H1 (cell line): ENCODE results near the gene TUBAL3. TPM values are rescaled to one million over a fixed set of nuclear protein-coding genes. Genes with fewer than 3 reads are reported as not detected.

Experiments used
- CTCF ChIA-PET: fragments of 300-600 bp; sonication (Branson Sonifier 250); formaldehyde crosslinking; loops from one replicate; lab custom pipeline; 2021; ENCODE audit not compliant: partially characterized antibody; lab: Charles Lee
- POLR2A ChIA-PET: fragments of 300-600 bp; sonication (Branson Sonifier 250); formaldehyde crosslinking; loops from one replicate; lab custom pipeline; 2021; ENCODE audit warnings: inconsistent platforms; ENCODE audit not compliant: partially characterized antibody; lab: Charles Lee
- DNase-seq, 2 experiments: peaks; one replicate each; pipeline versions ENCODE4 v3.0.0 to v3.0.0-alpha.2; 2010 to 2022; ENCODE audit warnings: low spot score in 2 of 2, low read depth in 1 of 2, mixed read lengths in 1 of 2
- FAIRE-seq: peaks from 2 replicates; lab custom pipeline; 2011; peaks lifted over from hg19 to GRCh38; lab: Jason Lieb, UNC
- H2AFZ ChIP-seq: 2 replicates; pipeline ENCODE4 v1.8.1; 2012; ENCODE audit warnings: low read length, inconsistent platforms
- H2AK5ac ChIP-seq: 2 replicates; pipeline ENCODE4 v1.6.1; 2013; ENCODE audit warnings: low read depth, low read length
- H2BK120ac ChIP-seq: replicated peaks from 2 replicates; pipeline ENCODE3; 2013; ENCODE audit warnings: low read depth, low read length, inconsistent platforms
- H2BK12ac ChIP-seq: 2 replicates; pipeline ENCODE4 v1.6.1; 2013; ENCODE audit warnings: low read depth, low read length
- H2BK15ac ChIP-seq: 2 replicates; pipeline ENCODE4 v1.6.1; 2013; ENCODE audit warnings: low read length
- H2BK20ac ChIP-seq: 2 replicates; pipeline ENCODE4 v1.6.1; 2013; ENCODE audit warnings: low read length
- H2BK5ac ChIP-seq: 2 replicates; pipeline ENCODE4 v1.6.1; 2013; ENCODE audit warnings: low read depth, low read length
- H3K14ac ChIP-seq: 2 replicates; pipeline ENCODE4 v1.6.1; 2013; ENCODE audit warnings: inconsistent platforms; ENCODE audit not compliant: insufficient read length
- H3K18ac ChIP-seq: 2 replicates; pipeline ENCODE4 v1.6.1; 2013; ENCODE audit warnings: low read length; ENCODE audit errors: extremely low read depth
- H3K23ac ChIP-seq: 2 replicates; pipeline ENCODE4 v1.6.1; 2013; ENCODE audit warnings: inconsistent platforms; ENCODE audit not compliant: insufficient read length
- H3K23me2 ChIP-seq: 2 replicates; pipeline ENCODE4 v1.6.1; 2013; ENCODE audit warnings: low read depth, low read length
- H3K27ac ChIP-seq: 2 replicates; pipeline ENCODE4 v1.6.1; 2011; ENCODE audit warnings: low read depth, low read length, inconsistent platforms
- H3K27me3 ChIP-seq, 4 experiments: replicated peaks in 1 of 4; 1 replicate in 1 of 4; 2 replicates in 3 of 4; pipeline versions ENCODE4 v1.6.1 to v1.8.1; 2011 to 2013; ENCODE audit warnings: low read length in 3 of 4, mild to moderate bottlenecking in 3 of 4, inconsistent platforms in 2 of 4, mixed read lengths in 2 of 4, moderate library complexity in 1 of 4; ENCODE audit not compliant: control insufficient read depth in 3 of 4, insufficient read depth in 3 of 4; ENCODE audit errors: extremely low read depth in 1 of 4
- H3K36me3 ChIP-seq, 4 experiments: 2 replicates each; pipeline versions ENCODE4 v1.6.1 to v1.8.1; 2011 to 2013; ENCODE audit warnings: mild to moderate bottlenecking in 4 of 4, low read length in 3 of 4, moderate library complexity in 2 of 4, control low read depth in 1 of 4, inconsistent platforms in 1 of 4; ENCODE audit not compliant: insufficient read depth in 4 of 4, control insufficient read depth in 2 of 4
- H3K4ac ChIP-seq: replicated peaks from 2 replicates; pipeline ENCODE3; 2013; ENCODE audit warnings: low read length, low read depth, mixed read lengths, inconsistent platforms; ENCODE audit not compliant: insufficient read length
- H3K4me1 ChIP-seq, 4 experiments: replicated peaks in 1 of 4; 1 replicate in 1 of 4; 2 replicates in 3 of 4; pipeline versions ENCODE4 v1.6.1 to v1.8.1; 2011 to 2013; ENCODE audit warnings: low read length in 3 of 4, inconsistent platforms in 2 of 4, mixed read lengths in 1 of 4; ENCODE audit not compliant: insufficient read depth in 4 of 4, control insufficient read depth in 3 of 4
- H3K4me2 ChIP-seq, 2 experiments: 2 replicates each; pipeline versions ENCODE4 v1.6.1 to v1.8.1; 2011 to 2013; ENCODE audit warnings: low read depth in 2 of 2, low read length in 2 of 2, control low read depth in 1 of 2, inconsistent platforms in 1 of 2, mild to moderate bottlenecking in 1 of 2; ENCODE audit not compliant: insufficient read depth in 1 of 2
- H3K4me3 ChIP-seq, 4 experiments: fragments of 200-600, 300-600 bp in 1 of 4; sonication (generic), shearing (Covaris generic), sonication (Bioruptor Twin) in 1 of 4; 2 replicates each; pipeline versions ENCODE4 v1.5.1 to v1.8.1; 2011 to 2016; ENCODE audit warnings: low read length in 4 of 4, low read depth in 3 of 4, control low read depth in 2 of 4, inconsistent platforms in 2 of 4, mild to moderate bottlenecking in 2 of 4, mixed read lengths in 1 of 4, moderate library complexity in 1 of 4; ENCODE audit not compliant: insufficient read depth in 2 of 4; ENCODE audit errors: extremely low read depth in 1 of 4
- H3K56ac ChIP-seq: replicated peaks from 2 replicates; pipeline ENCODE3; 2013; ENCODE audit warnings: low read depth, mild to moderate bottlenecking, mixed read lengths, low read length, inconsistent platforms; ENCODE audit not compliant: insufficient read length
- H3K79me1 ChIP-seq: 2 replicates; pipeline ENCODE4 v1.6.1; 2013; ENCODE audit warnings: low read depth, low read length, control low read depth
- H3K79me2 ChIP-seq, 2 experiments: 2 replicates each; pipeline versions ENCODE4 v1.6.1 to v1.8.1; 2012 to 2013; ENCODE audit warnings: low read length in 2 of 2, mild to moderate bottlenecking in 2 of 2, inconsistent platforms in 1 of 2; ENCODE audit not compliant: insufficient read depth in 2 of 2, control insufficient read depth in 1 of 2
- H3K9ac ChIP-seq, 4 experiments: replicated peaks in 1 of 4; 1 replicate in 1 of 4; 2 replicates in 3 of 4; pipeline versions ENCODE4 v1.6.1 to v1.8.1; 2011 to 2013; ENCODE audit warnings: low read depth in 3 of 4, low read length in 3 of 4, control low read depth in 2 of 4, mild to moderate bottlenecking in 2 of 4, moderate library complexity in 2 of 4, inconsistent platforms in 1 of 4; ENCODE audit errors: extremely low read depth in 1 of 4
- H3K9me3 ChIP-seq, 2 experiments: 2 replicates each; pipeline versions ENCODE4 v1.6.1 to v1.8.1; 2012 to 2013; ENCODE audit warnings: mild to moderate bottlenecking in 2 of 2, moderate library complexity in 2 of 2, control low read depth in 1 of 2, inconsistent platforms in 1 of 2, low read depth in 1 of 2, low read length in 1 of 2, mixed read lengths in 1 of 2; ENCODE audit not compliant: insufficient read depth in 2 of 2
- H4K20me1 ChIP-seq, 2 experiments: replicated peaks in 1 of 2; 2 replicates each; pipeline versions ENCODE3 to v1.8.1; 2011 to 2013; ENCODE audit warnings: inconsistent platforms in 2 of 2, low read length in 2 of 2, mild to moderate bottlenecking in 1 of 2; ENCODE audit not compliant: insufficient read depth in 2 of 2, control insufficient read depth in 1 of 2
- H4K5ac ChIP-seq: 2 replicates; pipeline ENCODE4 v1.6.1; 2013; ENCODE audit warnings: low read length, low read depth, mixed read lengths, inconsistent platforms; ENCODE audit not compliant: insufficient read length
- H4K8ac ChIP-seq: 2 replicates; pipeline ENCODE4 v1.8.0; 2013; ENCODE audit warnings: mild to moderate bottlenecking, moderate library complexity, low read length, inconsistent platforms; ENCODE audit not compliant: insufficient read depth; ENCODE audit errors: extremely low read depth
- H4K91ac ChIP-seq: replicated peaks from 2 replicates; pipeline ENCODE3; 2013; ENCODE audit warnings: low read length, mixed read lengths, inconsistent platforms; ENCODE audit not compliant: insufficient read length
- EP300 ChIP-seq, 2 experiments: IDR thresholded peaks; 1 replicate in 1 of 2; 2 replicates in 1 of 2; pipeline ENCODE4 v1.6.1; 2011 to 2012; ENCODE audit warnings: low read depth in 2 of 2, low read length in 2 of 2, mild to moderate bottlenecking in 2 of 2, borderline replicate concordance in 1 of 2, inconsistent platforms in 1 of 2, moderate library complexity in 1 of 2
- KDM5A ChIP-seq: fragments of 200-600 bp; IDR thresholded peaks from 2 replicates; pipeline ENCODE4 v1.7.1; 2012; ENCODE audit warnings: mild to moderate bottlenecking, low read length, inconsistent platforms, mixed read lengths
- SIX5 ChIP-seq: IDR thresholded peaks from 2 replicates; pipeline ENCODE4 v1.6.1; 2011; ENCODE audit warnings: mild to moderate bottlenecking, low read depth, low read length
- WGBS, 2 experiments: shearing (Covaris generic) in 1 of 2; methylation state at CpG; one replicate each; pipeline versions ENCODE4 v1.1.6 to v1.1.7; 2013 to 2015; ENCODE audit warnings: low lambda C conversion rate in 2 of 2, mixed read lengths in 2 of 2, inconsistent platforms in 1 of 2, low coverage in 1 of 2, missing lambda C conversion rate in 1 of 2; ENCODE audit not compliant: insufficient replicate concordance in 2 of 2, insufficient coverage in 1 of 2, insufficient read length in 1 of 2; ENCODE audit errors: extremely low coverage in 1 of 2, missing lambda C conversion rate in 1 of 2; 5-methylcytosine and 5-hydroxymethylcytosine counted together
- polyA plus RNA-seq, 7 experiments: library from polyadenylated mRNA; depleted of rRNA in 3 of 7; stranded (reverse) in 5 of 7; unstranded in 2 of 7; fragments of >200 nt in 5 of 7; fragments of 200-250 nt in 2 of 7; gene quantifications; 1 replicate in 5 of 7; 2 replicates in 1 of 7; 4 replicates in 1 of 7; pipeline versions ENCODE4 v1.2.1 to v1.2.3, GENCODE V29; 2011 to 2013; ENCODE audit warnings: missing spikeins in 2 of 7, mixed read lengths in 2 of 7
- total RNA-seq: library from RNA; stranded (reverse); fragmentation: NEBNext Ultra II Directional; extraction: Animal tissue kit (Norgen Biotek cat#: 25700); gene quantifications from 2 replicates; pipeline ENCODE4 v1.2.1, GENCODE V29; 2021

Gene TUBAL3
- total and polyA plus RNA-seq, 2 of the 8 experiments (the other 6 are each of a cell fraction or from before 2014, with no cell fraction given): 0.17 TPM; not detected in 1

GRCh38 chr10:5441106-5441505 is 36.5 kb upstream of the TUBAL3 start:
- Histone ChIP-seq H3K36me3 (peaks cover 0 to 3% (median 0%) of the 10 kb centered on the region in 4 experiments; a peak in 1 of 8 replicates), H3K9ac (0 out of 7 replicates have a peak overlapping the region, but pooled peaks of 1 of the 4 experiments have one; percentile 4), H3K23ac (no peak overlapping the region), H3K79me2 (peaks cover 0 to 13% of the 10 kb centered on the region in 2 experiments; a peak in 2 of 4 replicates), H2BK15ac (no peak overlapping the region), H4K20me1 (peaks cover 2 to 4% of the 10 kb centered on the region in 2 experiments), H3K4me2 (no peak overlapping the region), H4K8ac (no peak overlapping the region), H3K56ac (no peak overlapping the region), H2BK5ac (no peak overlapping the region), H3K79me1 (no peaks in the 10 kb centered on the region; the same call in 1 of the 2 replicates), H2AFZ (no peak overlapping the region), H3K4me3 (no peak overlapping the region), H3K4ac (no peak overlapping the region), H4K5ac (no peak overlapping the region), H3K23me2 (no peaks in the 10 kb centered on the region), H2AK5ac (no peak overlapping the region), H3K27me3 (no peaks in the 10 kb centered on the region), H2BK12ac (no peak overlapping the region), H2BK20ac (no peak overlapping the region), H2BK120ac (no peak overlapping the region), H3K18ac (no peak overlapping the region), H3K4me1 (peaks cover 0 to 3% (median under 1%) of the 10 kb centered on the region in 4 experiments; a peak in 4 of 7 replicates), H3K9me3 (no peaks in the 10 kb centered on the region), H3K27ac (no peak overlapping the region), H4K91ac (no peak overlapping the region), H3K14ac (no peak overlapping the region)
- CTCF ChIA-PET: interaction anchor here (0.6 to 11.1 kb wide), 25 partner anchors 7 to 626 kb away, joined by 3 to 200 read pairs (median 3); no protein-coding TSS in a partner anchor
- TF ChIP-seq EP300 (IDR thresholded peaks at IDR 0.05; ENCODE audit: borderline replicate concordance in 1 of 2, low read depth in 2 of 2, low read length in 2 of 2) (no peak), SIX5 (no peak), KDM5A (no peak)
- no peak for FAIRE-seq
- POLR2A ChIA-PET: interaction anchor here (1.1 to 1.4 kb wide), 4 partner anchors 13 to 156 kb away, joined by 3 to 4 read pairs (median 3); no protein-coding TSS in a partner anchor
- no peak for DNase-seq
- WGBS, 2 experiments: 85% methylated on average over 4 of the region's 4 CpGs; no CpG with 5 or more reads in 1 of the 2 experiments
